K562 treated with DMSO at 1 percent for 24 hours (cell line): ENCODE measurements around the gene NTF4. TPM values are rescaled to one million over a fixed set of nuclear protein-coding genes. Genes with fewer than 3 reads are reported as not detected.

ENCODE experiments used
- total RNA-seq: library from RNA; unstranded; fragments of 300-600 nt; gene quantifications from 2 replicates; pipeline ENCODE4 v1.2.3, GENCODE V29; 2022; ENCODE audit warnings: low read depth; ENCODE audit not compliant: insufficient read depth

The NTF4 gene, protein sequence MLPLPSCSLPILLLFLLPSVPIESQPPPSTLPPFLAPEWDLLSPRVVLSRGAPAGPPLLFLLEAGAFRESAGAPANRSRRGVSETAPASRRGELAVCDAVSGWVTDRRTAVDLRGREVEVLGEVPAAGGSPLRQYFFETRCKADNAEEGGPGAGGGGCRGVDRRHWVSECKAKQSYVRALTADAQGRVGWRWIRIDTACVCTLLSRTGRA
- total RNA-seq = not detected in 2 replicates

DNA sequence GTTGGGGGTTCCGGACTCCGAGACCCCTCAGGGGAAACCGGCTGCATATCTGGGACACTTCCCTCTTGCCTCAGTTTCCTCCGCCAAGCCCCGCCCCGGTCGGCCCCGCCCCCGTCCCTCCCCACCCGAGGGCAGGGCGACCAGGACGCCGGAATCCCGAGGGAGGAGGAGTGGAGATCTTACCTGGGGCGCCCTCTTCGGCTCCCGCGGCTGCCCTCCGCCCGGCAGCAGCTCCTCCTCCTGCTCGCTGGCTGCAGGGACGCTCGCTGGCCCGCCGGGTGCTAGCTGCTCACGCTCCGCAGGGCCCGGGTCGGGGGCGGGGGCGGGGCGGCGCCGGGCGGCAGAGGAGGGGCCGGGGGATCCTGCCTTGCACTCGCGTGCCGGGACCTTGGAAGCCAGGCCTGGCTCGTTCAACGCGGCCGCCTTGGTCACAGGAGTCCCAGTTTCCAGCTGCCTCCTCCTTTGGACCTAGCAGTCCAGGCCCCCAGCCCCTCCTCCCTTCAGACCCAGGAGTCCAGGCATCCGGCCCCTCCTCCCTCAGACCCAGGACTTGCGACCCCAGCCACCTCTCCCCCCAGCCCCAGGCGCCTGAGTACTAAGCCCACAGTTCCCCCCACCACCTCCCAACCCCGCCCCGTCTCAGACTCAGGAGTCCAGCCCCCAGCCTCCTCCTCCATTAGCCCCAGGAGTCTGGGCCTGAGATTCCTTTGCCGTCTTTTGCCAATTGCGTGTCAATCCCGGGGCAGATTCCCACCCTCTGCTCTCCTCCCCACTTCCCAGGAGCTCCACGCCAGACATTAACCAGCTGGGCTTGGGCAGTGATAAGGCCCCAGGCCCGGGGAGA is at the start of gene NTF4:
Gene NTF4 (minus strand): TSS at position 51 of the 844 bp plus-strand sequence. CDS start 2,821 bp downstream, outside the sequence.

DNA sequence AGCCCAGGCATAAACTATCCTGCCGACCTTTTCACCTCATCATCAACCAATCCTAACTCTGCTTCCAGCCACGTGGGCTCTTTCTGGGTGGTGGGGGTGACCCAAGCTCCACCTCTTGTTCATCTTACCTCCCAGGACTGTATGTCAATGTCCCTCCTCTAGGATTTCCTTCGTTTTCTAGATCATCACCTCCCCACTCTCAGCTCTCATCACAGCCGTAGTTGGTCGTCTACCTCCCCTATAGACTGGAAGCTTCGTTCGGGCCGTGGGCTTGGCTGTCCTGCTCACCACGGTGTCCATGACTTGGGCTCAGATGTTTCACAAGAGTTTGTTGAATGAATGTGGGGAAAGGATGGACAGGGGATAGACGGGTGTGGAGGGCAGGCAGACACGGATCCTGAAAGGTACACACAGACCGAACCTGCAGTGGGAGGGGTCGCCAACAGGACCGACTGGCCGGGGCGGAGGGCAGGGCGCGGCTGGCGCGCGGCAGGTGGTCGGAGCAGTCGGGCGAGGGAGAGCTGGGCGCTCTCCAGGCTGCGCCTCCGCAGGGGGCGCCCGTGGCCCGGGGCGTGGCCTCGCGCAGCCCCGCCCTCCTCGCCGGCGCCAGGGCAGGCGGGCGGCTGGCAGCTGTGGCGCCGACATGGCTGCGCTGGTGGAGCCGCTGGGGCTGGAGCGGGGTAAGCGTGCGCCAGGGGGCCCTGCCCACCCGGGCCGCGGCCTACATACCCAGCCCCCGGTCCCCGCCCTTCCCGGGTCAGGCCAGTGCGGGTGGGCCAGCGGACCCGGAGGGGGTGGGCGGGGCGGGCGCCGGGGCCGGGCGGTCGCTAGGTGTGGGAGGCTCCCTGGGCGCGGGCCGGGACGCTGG is 49.4 kb upstream of the NTF4 start, which contains the start of gene LIN7B:
Gene LIN7B (plus strand): TSS at position 609 of the 868 bp plus-strand sequence. CDS start 35 bp downstream, at position 644.

DNA sequence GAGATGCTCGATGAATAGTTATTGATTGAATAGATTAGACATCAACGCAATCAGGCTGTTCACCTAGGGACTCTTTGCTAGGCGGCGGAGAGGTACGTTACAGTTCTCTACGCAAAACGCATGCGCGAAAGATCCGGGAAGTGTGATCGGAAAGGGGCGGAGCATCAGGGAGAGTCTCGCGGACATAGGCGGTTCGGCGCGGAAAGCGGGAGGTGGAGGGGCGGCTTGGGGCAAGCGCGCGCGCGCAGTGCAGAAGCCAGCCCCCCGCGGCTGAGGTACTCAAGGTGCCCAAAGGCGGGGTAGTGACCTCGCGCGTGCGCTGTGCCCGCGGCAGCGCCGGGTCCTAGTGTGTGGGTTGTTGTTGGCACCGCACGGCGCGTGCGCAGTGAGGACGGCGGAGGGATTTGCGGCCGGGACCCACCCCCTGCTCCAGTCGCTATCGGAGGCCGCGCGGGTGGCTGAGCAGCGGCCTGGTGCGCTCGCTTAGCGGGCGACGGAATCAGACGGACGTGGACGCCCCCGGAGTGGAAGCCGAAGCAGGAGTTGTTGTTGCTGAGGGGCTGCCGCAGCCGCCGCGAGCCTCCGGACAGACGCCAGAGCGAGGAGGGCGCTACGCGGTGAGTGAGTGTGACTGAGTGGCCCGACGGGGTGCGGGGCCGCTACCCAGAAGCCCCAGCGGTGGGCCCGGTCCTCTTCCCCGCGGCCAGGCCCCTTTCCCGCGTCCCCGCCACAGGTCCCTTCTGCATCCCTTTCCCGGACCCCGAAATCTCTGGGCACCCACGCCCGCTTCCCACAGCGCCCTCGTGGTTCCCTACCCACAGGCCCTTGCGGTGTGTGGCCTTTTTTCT is 20.6 kb upstream of the NTF4 start, which contains the start of gene SNRNP70:
Gene SNRNP70 (plus strand): TSS at position 432 of the 848 bp plus-strand sequence. CDS start 964 bp downstream, outside the sequence.

DNA sequence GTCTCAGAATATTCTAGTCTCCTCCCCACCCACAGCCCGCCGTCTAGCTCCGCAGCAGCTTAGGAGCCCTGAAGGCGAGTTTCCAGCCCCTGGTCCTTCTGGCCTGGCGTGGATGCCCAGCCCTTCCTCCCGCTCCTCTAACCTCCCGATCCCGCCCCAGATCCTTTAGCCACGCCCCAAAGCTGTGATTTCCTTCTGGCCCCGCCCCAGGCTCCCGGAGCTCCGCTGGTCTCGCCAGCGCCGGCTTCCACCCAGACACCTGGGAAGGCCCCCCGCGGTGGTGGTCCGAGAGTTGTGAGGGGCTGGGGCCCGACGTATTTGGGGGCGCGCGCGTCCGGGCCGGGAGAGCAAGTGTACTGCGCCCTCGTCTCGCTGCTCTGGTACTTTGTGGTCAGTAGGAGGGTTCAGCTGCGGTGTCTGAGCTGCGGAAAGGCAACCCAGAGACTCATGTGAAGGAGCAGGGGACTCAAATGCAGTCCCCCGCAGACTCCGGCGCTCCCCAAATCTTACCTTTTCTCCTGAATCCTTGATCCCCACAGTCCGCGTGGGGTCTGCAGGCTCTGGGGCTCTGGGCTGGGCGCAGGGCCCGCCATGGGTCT is 6.9 kb downstream of the NTF4 start, which contains the start of gene CGB7:
Gene CGB7 (minus strand): TSS at position 114 of the 599 bp plus-strand sequence. CDS start 2,374 bp downstream, outside the sequence.

DNA sequence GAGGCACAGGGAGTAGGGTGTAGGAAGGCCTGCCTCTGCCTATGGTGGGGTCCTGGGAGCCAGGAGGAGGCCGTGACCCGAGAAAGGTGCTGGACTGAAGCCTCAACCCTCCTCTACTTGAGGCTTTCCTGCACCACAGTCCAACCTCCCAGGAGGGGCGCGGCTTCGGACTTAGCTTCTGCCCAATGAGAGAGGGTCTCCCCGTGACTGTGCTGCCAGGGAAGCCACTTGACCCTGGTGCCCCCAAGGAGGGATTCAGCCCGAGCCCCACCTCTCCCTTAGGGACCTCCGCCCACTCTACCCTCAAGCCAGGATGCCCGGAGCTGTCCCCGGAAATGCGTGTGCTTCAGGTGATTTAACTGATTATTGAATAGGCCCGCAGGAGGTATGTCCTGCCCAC is 15.6 kb downstream of the NTF4 start, which contains the start of gene CGB8:
Gene CGB8 (minus strand): TSS at position 101 of the 400 bp plus-strand sequence. CDS start 372 bp downstream, outside the sequence.

DNA sequence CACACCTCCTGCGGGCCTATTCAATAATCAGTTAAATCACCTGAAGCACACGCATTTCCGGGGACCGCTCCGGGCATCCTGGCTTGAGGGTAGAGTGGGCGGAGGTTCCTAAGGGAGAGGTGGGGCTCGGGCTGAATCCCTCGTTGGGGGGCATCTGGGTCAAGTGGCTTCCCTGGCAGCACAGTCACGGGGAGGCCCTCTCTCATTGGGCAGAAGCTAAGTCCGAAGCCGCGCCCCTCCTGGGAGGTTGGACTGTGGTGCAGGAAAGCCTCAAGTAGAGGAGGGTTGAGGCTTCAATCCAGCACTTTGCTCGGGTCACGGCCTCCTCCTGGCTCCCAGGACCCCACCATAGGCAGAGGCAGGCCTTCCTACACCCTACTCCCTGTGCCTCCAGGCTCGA is 21.1 kb downstream of the NTF4 start, which contains the start of gene CGB5:
Gene CGB5 (plus strand): TSS at position 301 of the 400 bp plus-strand sequence. CDS start 362 bp downstream, outside the sequence.

DNA sequence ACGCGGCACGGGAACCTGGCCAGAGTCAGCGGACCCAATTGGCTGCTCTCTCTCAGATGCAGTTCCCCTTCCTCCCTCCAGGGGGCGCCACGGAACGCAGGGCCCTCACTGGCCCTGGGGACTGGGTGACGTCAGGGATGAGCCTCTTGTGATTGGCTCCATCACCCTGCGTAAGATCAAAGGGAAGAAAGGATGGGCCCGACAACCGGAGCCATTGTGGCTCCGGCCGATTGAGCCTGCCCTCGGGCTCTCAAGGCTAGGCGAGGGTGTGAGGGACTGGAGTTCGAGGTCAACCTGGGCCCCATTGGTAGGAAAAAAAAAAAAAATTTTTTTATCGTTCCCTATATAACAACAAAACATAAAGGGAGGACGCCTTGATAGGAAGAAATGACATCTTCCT is 27.8 kb downstream of the NTF4 start, which contains the start of gene CGB1:
Gene CGB1 (minus strand): TSS at position 81 of the 400 bp plus-strand sequence. CDS start 184 bp downstream, outside the sequence.

DNA sequence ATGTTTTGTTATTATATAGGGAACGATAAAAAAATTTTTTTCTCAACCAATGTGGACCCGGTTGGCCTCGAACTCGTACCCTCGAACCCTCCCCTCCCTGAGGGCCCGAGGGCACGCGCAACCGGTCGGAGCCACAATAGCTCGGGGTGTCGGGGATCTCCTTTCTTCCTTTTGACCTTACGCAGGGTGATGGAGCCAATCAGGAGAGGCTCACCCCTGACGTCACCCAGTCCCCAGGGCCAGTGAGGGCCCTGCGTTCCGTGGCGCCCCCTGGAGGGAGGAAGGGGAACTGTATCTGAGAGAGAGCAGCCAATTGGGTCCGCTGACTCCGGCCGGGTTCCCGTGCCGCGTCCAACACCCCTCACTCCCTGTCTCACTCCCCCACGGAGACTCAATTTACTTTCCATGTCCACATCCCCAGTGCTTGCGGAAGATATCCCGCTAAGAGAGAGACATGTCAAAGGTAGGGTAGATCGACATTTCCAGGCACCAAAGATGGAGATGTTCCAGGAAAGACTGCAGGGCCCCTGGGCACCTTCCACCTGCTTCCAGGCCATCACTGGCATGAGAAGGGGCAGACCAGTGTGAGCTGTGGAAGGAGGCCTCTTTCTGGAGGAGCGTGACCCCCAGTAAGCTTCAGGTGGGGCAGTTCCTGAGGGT is 32.8 kb downstream of the NTF4 start, which contains the start of gene CGB2:
Gene CGB2 (plus strand): TSS at position 249 of the 660 bp plus-strand sequence. CDS start 206 bp downstream, at position 455.

DNA sequence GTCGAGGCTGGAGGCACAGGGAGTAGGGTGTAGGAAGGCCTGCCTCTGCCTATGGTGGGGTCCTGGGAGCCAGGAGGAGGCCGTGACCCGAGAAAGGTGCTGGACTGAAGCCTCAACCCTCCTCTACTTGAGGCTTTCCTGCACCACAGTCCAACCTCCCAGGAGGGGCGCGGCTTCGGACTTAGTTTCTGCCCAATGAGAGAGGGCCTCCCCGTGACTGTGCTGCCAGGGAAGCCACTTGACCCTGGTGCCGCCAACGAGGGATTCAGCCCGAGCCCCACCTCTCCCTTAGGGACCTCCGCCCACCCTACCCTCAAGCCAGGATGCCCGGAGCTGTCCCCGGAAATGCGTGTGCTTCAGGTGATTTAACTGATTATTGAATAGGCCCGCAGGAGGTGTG is 40.4 kb downstream of the NTF4 start, which contains the start of gene CGB3:
Gene CGB3 (minus strand): TSS at position 101 of the 400 bp plus-strand sequence. CDS start 362 bp downstream, outside the sequence.

DNA sequence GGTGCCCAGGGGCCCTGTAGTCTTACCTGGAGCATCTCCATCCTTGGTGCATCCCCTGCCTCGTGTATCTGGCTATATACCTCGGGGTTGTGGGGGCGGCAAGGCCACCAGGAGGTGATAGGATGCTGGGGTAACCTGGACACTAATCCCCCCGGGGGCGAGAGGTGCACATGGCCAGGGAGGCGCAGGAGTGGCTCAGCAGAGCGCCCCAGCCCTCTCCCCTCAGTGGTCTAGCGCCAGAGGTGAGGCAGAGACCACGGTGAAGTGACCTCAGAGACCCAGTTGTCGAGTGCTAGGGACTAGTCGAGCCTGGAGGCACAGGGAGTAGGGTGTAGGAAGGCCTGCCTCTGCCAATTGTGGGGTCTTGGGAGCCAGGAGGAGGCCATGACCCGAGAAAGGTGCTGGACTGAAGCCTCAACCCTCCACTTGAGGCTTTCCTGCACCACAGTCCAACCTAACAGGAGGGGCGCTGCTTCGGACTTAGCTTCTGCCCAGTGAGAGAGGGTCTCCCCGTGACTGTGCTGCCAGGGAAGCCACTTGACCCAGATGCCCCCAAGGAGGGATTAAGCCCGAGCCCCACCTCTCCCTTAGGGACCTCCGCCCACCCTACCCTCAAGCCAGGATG is 47.5 kb downstream of the NTF4 start, which contains the start of gene LHB:
Gene LHB (minus strand): TSS at position 51 of the 625 bp plus-strand sequence. CDS start 10 bp downstream, at position 41.

Other genes starting within 250 kb of the NTF4 start
- 1.1 TPM in 1 of 2 replicates, not detected in the other for gene HSD17B14, start 228.3 kb downstream of the NTF4 start, total RNA-seq
- gene PLEKHA4, start 196.2 kb downstream of the NTF4 start, total RNA-seq = 49.1 and 54.5 TPM in 2 replicates
- 88.6 and 88.9 TPM in 2 replicates for gene PPP1R15A, start 192.4 kb downstream of the NTF4 start, total RNA-seq
- gene TULP2, start 166.1 kb downstream of the NTF4 start, total RNA-seq = 0.88 and 3.5 TPM in 2 replicates
- 445 and 480 TPM in 2 replicates for gene NUCB1, start 164.5 kb downstream of the NTF4 start, total RNA-seq
- gene DHDH, start 131.1 kb downstream of the NTF4 start, total RNA-seq = 4.8 and 5.0 TPM in 2 replicates
- gene BAX, start 109.9 kb downstream of the NTF4 start, total RNA-seq = 136 and 153 TPM in 2 replicates
- 7,562 and 7,983 TPM in 2 replicates for gene FTL, start 99.5 kb downstream of the NTF4 start, total RNA-seq
- 26.8 and 34.3 TPM in 2 replicates for gene GYS1, start 71.5 kb downstream of the NTF4 start, total RNA-seq
- gene RUVBL2, start 70.9 kb downstream of the NTF4 start, total RNA-seq = 295 and 316 TPM in 2 replicates
- gene LHB, start 47.7 kb downstream of the NTF4 start, total RNA-seq = not detected in 2 replicates
- gene CGB3, start 40.5 kb downstream of the NTF4 start, total RNA-seq = not detected in 2 replicates
- 4.8 and 8.7 TPM in 2 replicates for gene CGB2, start 32.9 kb downstream of the NTF4 start, total RNA-seq
- not detected in 2 replicates for gene CGB1, start 27.9 kb downstream of the NTF4 start, total RNA-seq
- not detected in 2 replicates for gene CGB5, start 21.0 kb downstream of the NTF4 start, total RNA-seq
- not detected in 2 replicates for gene CGB8, start 15.7 kb downstream of the NTF4 start, total RNA-seq
- gene CGB7, start 7.1 kb downstream of the NTF4 start, total RNA-seq = not detected in 2 replicates
- not detected in 2 replicates for gene KCNA7, start 7.9 kb upstream of the NTF4 start, total RNA-seq
- 219 and 229 TPM in 2 replicates for gene SNRNP70, start 20.6 kb upstream of the NTF4 start, total RNA-seq
- 16.2 and 19.1 TPM in 2 replicates for gene LIN7B, start 49.6 kb upstream of the NTF4 start, total RNA-seq
- 1.3 and 2.4 TPM in 2 replicates for gene C19orf73, start 54.3 kb upstream of the NTF4 start, total RNA-seq
- 14.2 and 15.9 TPM in 2 replicates for gene PPFIA3, start 54.7 kb upstream of the NTF4 start, total RNA-seq
- gene HRC, start 90.6 kb upstream of the NTF4 start, total RNA-seq = 9.9 and 12.2 TPM in 2 replicates
- gene TRPM4, start 93.0 kb upstream of the NTF4 start, total RNA-seq = 20.5 and 23.4 TPM in 2 replicates